ACHN (cell line): Measurements from ENCODE around the gene MPL.

Experiments used
- DNase-seq: peaks from one replicate; pipeline ENCODE4 v3.0.0-alpha.2; 2015
- in situ Hi-C: cut with HindIII; loops from 2 replicates; pipeline ENCODE4 v1.10.0; 2017; ENCODE audit warnings: low sequenced_read_pairs, low pct_ligation_motif_present, low pct_unique_long_range_greater_than_20kb

The MPL gene

DNA sequence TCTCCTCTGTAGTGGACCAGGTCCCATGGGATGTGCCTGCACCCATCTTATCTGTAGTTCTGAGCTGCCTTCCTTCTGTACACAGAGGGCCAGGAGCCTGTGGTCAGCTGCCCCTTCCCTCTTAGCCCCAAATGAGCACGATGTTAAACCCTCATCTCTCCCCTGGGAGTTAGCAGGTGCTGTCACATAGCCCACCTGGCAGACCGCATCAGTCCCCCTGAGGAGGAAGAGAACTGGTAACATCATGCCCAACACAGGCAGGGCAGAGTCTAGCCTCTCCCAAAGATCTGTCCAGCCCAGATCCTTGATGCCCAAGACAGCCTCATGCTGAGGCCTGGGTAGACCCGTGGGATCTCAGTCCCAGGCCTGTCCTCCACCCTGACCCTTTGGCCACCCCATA is 32.2 kb upstream of the MPL start:
- in situ Hi-C loops = no loop called here
- no peak for DNase-seq

GRCh38 chr1:43305926-43306687 is 31.5 kb upstream of the MPL start:
- in situ Hi-C loops = no loop called here
- DNase-seq = no peak

DNA sequence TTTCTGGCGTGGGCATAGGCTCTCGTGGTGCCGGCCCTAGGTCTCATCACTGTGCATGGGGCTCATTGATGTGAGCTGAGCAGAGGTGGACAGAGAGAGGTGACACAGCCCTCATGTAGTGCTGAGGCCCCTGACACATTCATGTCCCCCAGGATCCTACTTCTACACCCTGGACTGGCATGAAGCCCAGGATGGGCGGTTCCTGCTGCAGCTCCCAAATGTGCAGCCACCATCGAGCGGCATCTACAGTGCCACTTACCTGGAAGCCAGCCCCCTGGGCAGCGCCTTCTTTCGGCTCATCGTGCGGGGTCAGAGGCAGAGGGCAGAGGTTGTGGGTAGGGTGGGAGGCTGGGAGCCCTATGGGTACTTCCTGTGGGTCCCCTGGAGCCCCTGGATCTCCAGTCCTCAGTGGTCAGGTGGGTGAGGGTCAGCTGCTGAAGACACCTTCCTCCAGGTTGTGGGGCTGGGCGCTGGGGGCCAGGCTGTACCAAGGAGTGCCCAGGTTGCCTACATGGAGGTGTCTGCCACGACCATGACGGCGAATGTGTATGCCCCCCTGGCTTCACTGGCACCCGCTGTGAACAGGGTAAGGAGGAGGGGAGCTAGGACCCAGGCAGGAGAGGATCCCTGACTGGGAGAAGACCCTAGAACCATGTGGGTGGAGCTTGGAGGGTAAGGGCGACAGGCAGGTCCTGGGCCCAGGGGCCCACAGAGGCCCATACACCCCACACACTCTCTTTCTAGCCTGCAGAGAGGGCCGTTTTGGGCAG is 30.7 kb upstream of the MPL start:
- DNase-seq = no peak
- in situ Hi-C loops = no loop called here

GRCh38 chr1:43307458-43308158 is 30.0 kb upstream of the MPL start:
- in situ Hi-C loops = no loop called here
- DNase-seq = no peak

- no peak for DNase-seq
These were observed 28.8 kb upstream of the MPL start for GRCh38 chr1:43308635-43309404.

GRCh38 chr1:43309405-43310025 is 28.1 kb upstream of the MPL start:
- in situ Hi-C loops = no loop called here
- DNase-seq = no peak

More at GRCh38 chr1:43308635-43309404, 28.8 kb upstream of the MPL start:
- in situ Hi-C loops = no loop called here

DNA sequence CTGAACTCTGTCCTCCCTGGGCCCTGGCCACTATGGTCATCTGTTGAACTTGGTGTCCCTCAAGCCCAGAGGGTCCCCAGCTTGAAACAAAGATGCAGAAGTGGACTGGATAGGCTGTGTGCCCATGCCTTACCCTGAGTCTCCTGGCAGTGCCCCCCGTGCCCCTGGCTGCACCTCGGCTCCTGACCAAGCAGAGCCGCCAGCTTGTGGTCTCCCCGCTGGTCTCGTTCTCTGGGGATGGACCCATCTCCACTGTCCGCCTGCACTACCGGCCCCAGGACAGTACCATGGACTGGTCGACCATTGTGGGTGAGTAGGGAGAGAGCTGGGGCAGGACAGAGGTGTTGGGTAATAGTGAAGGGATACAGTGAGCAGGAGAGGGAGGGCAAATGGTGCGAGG is 26.1 kb upstream of the MPL start:
- in situ Hi-C loops = no loop called here

GRCh38 chr1:43312212-43312623 is 25.4 kb upstream of the MPL start:
- in situ Hi-C loops = no loop called here

More for the DNA sequence above, 26.1 kb upstream of the MPL start:
- DNase-seq = no peak

GRCh38 chr1:43312663-43313515 is 24.7 kb upstream of the MPL start:
- in situ Hi-C loops = no loop called here

More at GRCh38 chr1:43312212-43312623, 25.4 kb upstream of the MPL start:
- no peak for DNase-seq

DNA sequence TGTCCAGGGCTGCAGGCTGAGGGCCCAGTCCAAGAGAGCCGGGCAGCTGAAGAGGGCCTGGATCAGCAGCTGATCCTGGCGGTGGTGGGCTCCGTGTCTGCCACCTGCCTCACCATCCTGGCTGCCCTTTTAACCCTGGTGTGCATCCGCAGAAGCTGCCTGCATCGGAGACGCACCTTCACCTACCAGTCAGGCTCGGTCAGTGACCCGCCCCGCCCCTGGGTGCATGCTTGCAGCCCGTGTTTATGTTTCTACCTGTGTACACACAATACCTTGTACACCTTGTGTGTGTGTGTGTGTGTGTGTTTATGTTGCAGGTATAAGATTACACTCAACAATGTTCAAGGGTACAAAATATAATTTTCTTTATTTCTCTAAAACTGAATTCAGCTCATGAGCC is 23.8 kb upstream of the MPL start:
- in situ Hi-C loops = no loop called here
- DNase-seq = no peak

More at GRCh38 chr1:43312663-43313515, 24.7 kb upstream of the MPL start:
- DNase-seq = no peak

DNA sequence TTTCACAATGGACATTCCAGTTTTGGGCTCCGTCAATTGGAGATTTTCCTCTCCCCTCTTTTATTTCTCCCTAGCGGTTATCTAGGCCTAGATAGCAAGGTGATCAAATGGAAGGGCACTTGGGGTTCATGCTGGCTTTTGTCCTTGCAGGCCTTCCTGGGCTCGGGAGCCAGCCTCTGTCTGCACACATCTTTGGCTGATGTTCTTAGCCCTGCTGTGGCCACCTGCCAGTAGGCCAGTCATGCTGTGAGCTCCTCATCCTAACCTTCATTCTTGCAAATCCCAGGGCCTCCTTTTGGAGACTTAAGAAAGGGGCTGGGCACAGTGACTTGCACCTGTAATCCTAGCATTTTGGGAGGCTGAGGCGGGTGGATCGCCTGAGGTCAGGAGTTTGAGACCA is 23.4 kb upstream of the MPL start:
- in situ Hi-C loops = no loop called here
- DNase-seq = no peak

DNA sequence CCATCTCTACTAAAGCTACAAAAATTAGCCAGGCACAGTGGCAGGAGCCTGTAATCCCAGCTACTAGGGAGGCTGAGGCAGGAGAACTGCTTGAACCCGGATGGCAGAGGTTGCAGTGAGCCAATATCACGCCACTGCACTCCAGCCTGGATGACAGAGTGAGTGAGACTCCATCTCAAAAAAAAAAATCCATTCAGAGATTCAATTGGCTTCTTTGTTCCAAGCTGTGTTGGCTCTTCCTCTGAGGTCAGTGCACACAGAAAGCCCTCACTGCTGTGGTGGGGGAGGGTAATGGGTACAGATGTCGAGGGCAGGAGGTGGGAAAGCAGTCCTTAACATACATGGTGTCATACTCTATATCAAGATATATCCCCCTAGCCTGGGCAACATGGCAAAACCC is 22.1 kb upstream of the MPL start:
- no peak for DNase-seq
- in situ Hi-C loops = no loop called here

DNA sequence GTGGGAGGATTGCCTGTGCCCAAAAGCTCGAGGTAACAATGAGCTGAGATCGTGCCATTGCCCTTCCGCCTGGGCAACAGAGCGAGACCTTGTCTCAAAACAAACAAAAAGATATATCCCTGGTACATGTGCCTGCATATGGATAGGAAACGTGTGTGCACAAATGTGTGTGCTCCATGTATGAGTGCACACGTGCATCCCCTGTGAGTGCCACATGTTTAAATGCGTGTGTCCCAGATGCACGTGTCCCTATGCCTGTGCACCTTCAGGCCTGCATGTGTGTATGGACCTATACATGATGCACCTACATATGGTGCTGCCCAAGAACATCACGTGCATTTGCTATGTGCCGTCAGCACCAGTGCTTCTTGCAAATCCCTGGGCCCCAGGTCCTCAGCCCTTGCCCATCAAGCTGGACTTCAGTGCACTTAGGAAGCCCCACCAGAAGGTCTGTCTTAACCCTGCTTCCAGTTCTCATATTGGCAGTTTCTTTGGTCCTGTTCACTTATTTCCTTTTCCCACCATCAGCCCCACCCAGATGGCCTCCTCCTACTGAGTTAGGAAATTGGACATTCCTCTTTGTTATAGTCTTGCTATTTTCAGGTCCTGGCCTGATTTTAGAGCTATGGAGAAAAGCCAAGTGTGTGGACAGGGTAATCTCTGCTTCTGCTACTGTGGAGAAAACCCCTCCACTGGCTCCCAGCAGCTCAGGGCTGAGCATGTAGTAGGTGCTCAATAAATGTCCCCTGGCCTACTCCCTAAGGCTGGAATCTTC is 21.5 kb upstream of the MPL start:
- in situ Hi-C loops = no loop called here
- no peak for DNase-seq

DNA sequence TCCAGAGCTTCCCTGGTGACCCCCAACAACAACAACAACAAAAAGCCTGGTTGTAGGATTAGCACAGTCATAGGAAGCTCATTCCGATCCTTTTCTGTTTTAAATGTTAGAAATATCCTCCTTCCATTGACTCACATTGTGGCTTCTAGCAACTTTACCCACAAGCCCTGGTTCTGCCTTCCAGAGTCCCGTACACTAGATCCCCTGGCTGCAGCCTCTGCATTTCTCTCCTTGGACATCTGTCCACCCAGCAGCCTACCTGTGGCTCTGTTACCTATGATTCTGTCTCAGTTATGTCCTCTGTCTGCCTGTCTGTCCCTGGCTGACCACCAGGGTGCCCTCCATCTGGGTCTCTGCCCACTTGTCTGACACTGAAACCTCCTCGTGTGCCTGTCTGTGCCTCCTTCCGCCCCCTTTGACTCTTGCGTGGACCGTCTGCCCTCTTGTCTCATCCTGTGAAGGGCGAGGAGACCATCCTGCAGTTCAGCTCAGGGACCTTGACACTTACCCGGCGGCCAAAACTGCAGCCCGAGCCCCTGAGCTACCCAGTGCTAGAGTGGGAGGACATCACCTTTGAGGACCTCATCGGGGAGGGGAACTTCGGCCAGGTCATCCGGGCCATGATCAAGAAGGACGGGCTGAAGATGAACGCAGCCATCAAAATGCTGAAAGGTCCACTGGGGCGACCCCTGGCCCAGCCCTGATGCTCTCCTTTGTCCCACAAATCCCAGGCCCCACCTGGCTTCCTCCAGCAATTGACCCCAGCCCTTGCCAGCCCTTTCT is 20.7 kb upstream of the MPL start:
- in situ Hi-C loops = no loop called here

DNA sequence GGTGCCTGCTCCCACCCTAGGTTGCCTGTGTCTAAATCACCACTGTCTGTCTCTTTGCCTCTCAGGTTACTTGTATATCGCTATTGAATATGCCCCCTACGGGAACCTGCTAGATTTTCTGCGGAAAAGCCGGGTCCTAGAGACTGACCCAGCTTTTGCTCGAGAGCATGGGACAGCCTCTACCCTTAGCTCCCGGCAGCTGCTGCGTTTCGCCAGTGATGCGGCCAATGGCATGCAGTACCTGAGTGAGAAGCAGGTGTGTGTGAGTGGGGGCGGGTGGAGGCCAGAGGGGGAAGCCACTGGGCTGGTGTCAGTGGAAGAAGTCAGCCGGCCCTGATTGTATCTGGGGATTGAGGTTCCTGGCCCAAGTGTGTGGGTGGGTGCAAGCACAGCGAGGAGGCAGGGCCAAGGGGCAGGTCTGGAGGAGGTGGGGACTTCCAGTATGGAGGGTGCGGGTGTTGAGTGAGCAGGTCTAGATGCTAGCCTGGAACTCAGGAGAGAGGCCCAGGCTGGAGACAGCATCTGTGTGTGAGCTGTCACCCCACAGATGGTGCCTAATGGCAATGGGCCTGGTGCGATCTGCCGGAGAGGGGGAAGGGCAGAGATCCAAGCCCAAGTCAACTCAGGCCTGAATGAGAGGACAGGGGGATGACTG is 19.7 kb upstream of the MPL start:
- in situ Hi-C loops = no loop called here
- no peak for DNase-seq

More for the DNA sequence above, 20.7 kb upstream of the MPL start:
- no peak for DNase-seq

- in situ Hi-C loops = no loop called here
- no peak for DNase-seq
These were observed 18.8 kb upstream of the MPL start for GRCh38 chr1:43318831-43319230.
